Neutrophil (primary cell): ENCODE data around the gene SV2B.

ENCODE experiments used
- H3K27ac ChIP-seq: fragments of 200-600 bp; sonication (generic); 2 replicates; pipeline ENCODE4 v1.5.1; 2016; ENCODE audit warnings: mild to moderate bottlenecking, moderate library complexity
- H3K27me3 ChIP-seq: fragments of 200-600 bp; sonication (generic); 2 replicates; pipeline ENCODE4 v1.6.0; 2016; ENCODE audit warnings: mild to moderate bottlenecking
- H3K36me3 ChIP-seq: fragments of 200-600 bp; sonication (generic); 2 replicates; pipeline ENCODE4 v1.5.1; 2017
- H3K4me1 ChIP-seq, 2 experiments: fragments of 200-600 bp in 1 of 2; sonication (generic) in 1 of 2; 1 replicate in 1 of 2; 2 replicates in 1 of 2; pipeline versions ENCODE4 v1.5.1 to v1.6.1; 2013 to 2016; ENCODE audit warnings: low read depth in 1 of 2, low read length in 1 of 2, mild to moderate bottlenecking in 1 of 2, moderate library complexity in 1 of 2; ENCODE audit not compliant: control insufficient read depth in 1 of 2, insufficient read depth in 1 of 2
- H3K4me3 ChIP-seq, 2 experiments: fragments of 200-600 bp in 1 of 2; sonication (generic) in 1 of 2; 1 replicate in 1 of 2; 2 replicates in 1 of 2; pipeline ENCODE4 v1.5.1; 2013 to 2016; ENCODE audit warnings: low read depth in 1 of 2, low read length in 1 of 2, mild to moderate bottlenecking in 1 of 2, moderate library complexity in 1 of 2
- H3K9me3 ChIP-seq: fragments of 200-600 bp; sonication (generic); 2 replicates; pipeline ENCODE4 v1.5.1; 2016
- TF ChIP-seq, protein P1 (sequence below): fragments of 200-600 bp; sonication (generic); IDR thresholded peaks from 2 replicates; pipeline ENCODE4 v1.5.1; 2016; ENCODE audit warnings: antibody characterized with exemption

Gene SV2B

DNA sequence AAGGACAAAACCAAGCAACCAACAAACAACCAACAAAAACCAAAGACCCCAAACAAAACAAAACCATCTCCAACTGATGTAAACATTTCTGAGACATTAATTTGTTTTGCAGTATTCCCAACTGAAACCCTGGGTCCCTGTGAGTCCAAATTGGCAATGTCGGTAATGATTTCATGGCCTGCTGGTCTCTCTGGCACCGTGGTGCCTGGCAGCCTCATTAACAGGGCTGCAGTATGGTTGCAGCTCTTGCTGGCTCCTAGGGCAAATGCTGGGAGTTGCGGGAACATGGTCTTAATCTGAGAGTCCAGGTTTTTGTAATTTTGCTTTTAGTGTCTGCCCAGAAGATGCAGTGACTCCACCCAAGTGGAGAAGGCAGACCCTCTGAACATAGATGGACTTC is 128.3 kb downstream of the SV2B start:
- TF ChIP-seq, protein P1, sequence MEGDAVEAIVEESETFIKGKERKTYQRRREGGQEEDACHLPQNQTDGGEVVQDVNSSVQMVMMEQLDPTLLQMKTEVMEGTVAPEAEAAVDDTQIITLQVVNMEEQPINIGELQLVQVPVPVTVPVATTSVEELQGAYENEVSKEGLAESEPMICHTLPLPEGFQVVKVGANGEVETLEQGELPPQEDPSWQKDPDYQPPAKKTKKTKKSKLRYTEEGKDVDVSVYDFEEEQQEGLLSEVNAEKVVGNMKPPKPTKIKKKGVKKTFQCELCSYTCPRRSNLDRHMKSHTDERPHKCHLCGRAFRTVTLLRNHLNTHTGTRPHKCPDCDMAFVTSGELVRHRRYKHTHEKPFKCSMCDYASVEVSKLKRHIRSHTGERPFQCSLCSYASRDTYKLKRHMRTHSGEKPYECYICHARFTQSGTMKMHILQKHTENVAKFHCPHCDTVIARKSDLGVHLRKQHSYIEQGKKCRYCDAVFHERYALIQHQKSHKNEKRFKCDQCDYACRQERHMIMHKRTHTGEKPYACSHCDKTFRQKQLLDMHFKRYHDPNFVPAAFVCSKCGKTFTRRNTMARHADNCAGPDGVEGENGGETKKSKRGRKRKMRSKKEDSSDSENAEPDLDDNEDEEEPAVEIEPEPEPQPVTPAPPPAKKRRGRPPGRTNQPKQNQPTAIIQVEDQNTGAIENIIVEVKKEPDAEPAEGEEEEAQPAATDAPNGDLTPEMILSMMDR: no peak
- no peaks in the 10 kb centered on the region for H3K9me3 ChIP-seq
- peaks cover 17% of the 10 kb centered on the region for H3K27me3 ChIP-seq
- H3K4me3 ChIP-seq: no peak overlapping the region
- no peak overlapping the region for H3K27ac ChIP-seq
- H3K36me3 ChIP-seq: no peaks in the 10 kb centered on the region
- H3K4me1 ChIP-seq: no peaks in the 10 kb centered on the region

DNA sequence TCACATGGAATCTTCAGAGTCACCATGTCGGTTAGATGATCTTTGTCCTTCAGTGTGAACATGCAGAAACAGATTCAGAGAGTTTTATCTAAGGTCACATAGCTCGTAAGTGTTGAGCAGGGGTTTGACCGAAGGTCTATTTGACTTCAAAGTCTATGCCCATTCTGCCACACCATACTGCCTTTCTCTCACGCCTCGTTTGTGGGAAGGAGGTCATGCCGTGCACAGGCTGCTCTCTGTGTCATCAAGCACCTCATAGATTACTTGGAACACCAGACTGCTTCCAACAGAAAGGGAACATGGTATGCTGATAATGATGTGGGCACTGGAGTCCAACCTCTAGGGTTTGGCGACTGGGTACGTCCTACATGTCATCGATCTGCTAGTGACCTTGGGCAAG is 128.8 kb downstream of the SV2B start:
- Histone ChIP-seq H3K27ac (no peak overlapping the region), H3K9me3 (no peaks in the 10 kb centered on the region), H3K36me3 (no peaks in the 10 kb centered on the region), H3K4me1 (no peaks in the 10 kb centered on the region), H3K27me3 (peaks cover 16% of the 10 kb centered on the region), H3K4me3 (no peak overlapping the region)
- TF ChIP-seq, protein P1: no peak

DNA sequence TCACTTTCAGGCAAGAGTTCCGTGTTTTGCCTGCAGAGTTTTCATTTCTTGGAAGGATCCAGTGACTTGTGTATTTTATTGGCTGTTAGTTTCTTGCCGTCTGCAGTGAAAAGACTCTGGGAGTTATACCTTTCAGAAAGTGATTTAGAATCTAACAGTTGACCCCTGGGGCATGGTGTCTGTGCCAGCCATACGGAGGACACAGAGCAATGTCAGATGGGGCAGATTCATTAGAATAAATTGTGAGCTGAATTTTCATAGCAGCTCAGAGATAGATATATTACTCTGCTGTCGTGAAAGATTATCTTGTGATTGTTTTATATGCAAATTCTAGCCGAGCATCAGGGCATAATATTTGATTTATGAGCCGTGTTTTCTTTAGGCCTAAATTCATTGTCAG is 131.6 kb downstream of the SV2B start:
- Histone ChIP-seq H3K27me3 (peaks cover 34% of the 10 kb centered on the region), H3K9me3 (no peaks in the 10 kb centered on the region), H3K4me3 (no peak overlapping the region), H3K27ac (no peak overlapping the region), H3K36me3 (no peaks in the 10 kb centered on the region), H3K4me1 (no peaks in the 10 kb centered on the region)
- TF ChIP-seq, protein P1: no peak

DNA sequence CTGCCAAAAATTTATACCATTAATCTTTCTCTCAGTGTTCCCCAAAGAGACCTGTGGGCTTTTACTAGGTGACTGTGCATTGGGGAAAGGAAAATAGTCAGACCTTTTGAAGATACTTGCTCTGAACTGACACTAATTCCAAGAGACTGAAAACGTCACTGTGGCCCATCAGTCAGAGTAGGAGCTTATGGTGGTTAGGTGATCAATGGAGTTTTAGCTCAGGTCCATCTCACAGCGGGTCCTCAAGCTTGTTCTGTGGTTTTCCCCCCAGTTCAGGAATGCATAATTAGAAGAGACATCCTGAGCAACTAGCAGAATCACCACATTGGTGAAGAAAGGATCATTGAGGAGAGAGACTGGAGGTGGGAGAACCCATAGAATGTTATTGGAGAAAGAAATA is 134.7 kb downstream of the SV2B start:
- peaks cover 54% of the 10 kb centered on the region for H3K27me3 ChIP-seq
- H3K27ac ChIP-seq: no peak overlapping the region
- no peaks in the 10 kb centered on the region for H3K36me3 ChIP-seq
- TF ChIP-seq, protein P1: no peak
- H3K9me3 ChIP-seq: no peaks in the 10 kb centered on the region
- no peaks in the 10 kb centered on the region for H3K4me1 ChIP-seq
- H3K4me3 ChIP-seq: no peak overlapping the region

DNA sequence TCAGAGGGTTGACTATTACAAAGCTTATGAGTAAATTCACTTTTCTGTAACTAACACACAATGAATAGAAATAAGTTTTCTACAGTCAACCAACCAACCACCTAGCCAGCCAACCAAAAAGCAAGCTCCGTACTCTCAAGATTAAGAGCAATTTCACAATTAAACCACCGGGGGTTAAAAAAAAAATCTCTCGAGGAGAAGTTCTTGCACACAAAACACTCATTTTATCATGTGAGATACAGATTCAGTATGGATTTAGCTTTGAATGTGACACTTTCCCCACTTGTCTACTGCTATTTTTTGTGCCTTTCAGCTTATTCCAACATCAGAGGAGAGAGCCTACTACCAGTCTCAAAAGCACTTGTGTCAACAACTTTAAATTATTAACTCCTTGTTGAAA is 135.3 kb downstream of the SV2B start:
- no peaks in the 10 kb centered on the region for H3K4me1 ChIP-seq
- peaks cover 60% of the 10 kb centered on the region for H3K27me3 ChIP-seq
- TF ChIP-seq, protein P1: no peak

DNA sequence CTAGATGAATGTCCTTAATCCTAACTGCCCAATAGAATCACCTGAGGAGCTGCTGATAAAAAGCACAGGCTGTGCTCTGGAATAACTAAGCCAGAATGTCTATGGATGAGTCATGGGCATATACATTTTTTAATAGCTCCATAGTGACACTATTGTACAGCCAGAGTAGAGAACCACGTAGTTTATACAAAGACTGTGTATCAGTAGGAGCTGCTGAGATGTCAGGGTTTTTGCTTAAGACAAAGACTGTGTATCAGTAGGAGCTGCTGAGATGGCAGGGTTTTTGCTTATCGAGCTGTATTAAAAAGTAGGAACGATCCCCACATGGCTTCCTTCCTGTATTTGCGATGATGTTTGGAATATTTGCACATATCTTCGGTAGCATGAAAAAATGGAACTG is 137.4 kb downstream of the SV2B start:
- Histone ChIP-seq H3K4me1 (no peaks in the 10 kb centered on the region), H3K36me3 (no peaks in the 10 kb centered on the region), H3K27me3 (peaks cover 81% of the 10 kb centered on the region), H3K9me3 (no peaks in the 10 kb centered on the region), H3K27ac (no peak overlapping the region), H3K4me3 (no peak overlapping the region)
- TF ChIP-seq, protein P1: no peak

More for the DNA sequence above, 135.3 kb downstream of the SV2B start:
- Histone ChIP-seq H3K27ac (no peak overlapping the region), H3K36me3 (no peaks in the 10 kb centered on the region), H3K9me3 (no peaks in the 10 kb centered on the region), H3K4me3 (no peak overlapping the region)
